H1 (cell line): ENCODE results near the gene NOL4L. TPM values are rescaled to one million over a fixed set of nuclear protein-coding genes. Genes with fewer than 3 reads are reported as not detected.
A peak's percentile ranks its signal among the peaks of the same experiment; 100 is the strongest.

Source experiments
- CTCF ChIA-PET: fragments of 300-600 bp; sonication (Branson Sonifier 250); formaldehyde crosslinking; loops from one replicate; lab custom pipeline; 2021; ENCODE audit not compliant: partially characterized antibody; lab: Charles Lee
- POLR2A ChIA-PET: fragments of 300-600 bp; sonication (Branson Sonifier 250); formaldehyde crosslinking; loops from one replicate; lab custom pipeline; 2021; ENCODE audit warnings: inconsistent platforms; ENCODE audit not compliant: partially characterized antibody; lab: Charles Lee
- DNase-seq, 2 experiments: peaks; one replicate each; pipeline versions ENCODE4 v3.0.0 to v3.0.0-alpha.2; 2010 to 2022; ENCODE audit warnings: low spot score in 2 of 2, low read depth in 1 of 2, mixed read lengths in 1 of 2
- FAIRE-seq: peaks from 2 replicates; lab custom pipeline; 2011; peaks lifted over from hg19 to GRCh38; lab: Jason Lieb, UNC
- H2AFZ ChIP-seq: 2 replicates; pipeline ENCODE4 v1.8.1; 2012; ENCODE audit warnings: low read length, inconsistent platforms
- H2AK5ac ChIP-seq: 2 replicates; pipeline ENCODE4 v1.6.1; 2013; ENCODE audit warnings: low read depth, low read length
- H2BK120ac ChIP-seq: replicated peaks from 2 replicates; pipeline ENCODE3; 2013; ENCODE audit warnings: low read depth, low read length, inconsistent platforms
- H2BK12ac ChIP-seq: 2 replicates; pipeline ENCODE4 v1.6.1; 2013; ENCODE audit warnings: low read depth, low read length
- H2BK15ac ChIP-seq: 2 replicates; pipeline ENCODE4 v1.6.1; 2013; ENCODE audit warnings: low read length
- H2BK20ac ChIP-seq: 2 replicates; pipeline ENCODE4 v1.6.1; 2013; ENCODE audit warnings: low read length
- H2BK5ac ChIP-seq: 2 replicates; pipeline ENCODE4 v1.6.1; 2013; ENCODE audit warnings: low read depth, low read length
- H3K14ac ChIP-seq: 2 replicates; pipeline ENCODE4 v1.6.1; 2013; ENCODE audit warnings: inconsistent platforms; ENCODE audit not compliant: insufficient read length
- H3K18ac ChIP-seq: 2 replicates; pipeline ENCODE4 v1.6.1; 2013; ENCODE audit warnings: low read length; ENCODE audit errors: extremely low read depth
- H3K23ac ChIP-seq: 2 replicates; pipeline ENCODE4 v1.6.1; 2013; ENCODE audit warnings: inconsistent platforms; ENCODE audit not compliant: insufficient read length
- H3K23me2 ChIP-seq: 2 replicates; pipeline ENCODE4 v1.6.1; 2013; ENCODE audit warnings: low read depth, low read length
- H3K27ac ChIP-seq: 2 replicates; pipeline ENCODE4 v1.6.1; 2011; ENCODE audit warnings: low read depth, low read length, inconsistent platforms
- H3K27me3 ChIP-seq, 4 experiments: replicated peaks in 1 of 4; 1 replicate in 1 of 4; 2 replicates in 3 of 4; pipeline versions ENCODE4 v1.6.1 to v1.8.1; 2011 to 2013; ENCODE audit warnings: low read length in 3 of 4, mild to moderate bottlenecking in 3 of 4, inconsistent platforms in 2 of 4, mixed read lengths in 2 of 4, moderate library complexity in 1 of 4; ENCODE audit not compliant: control insufficient read depth in 3 of 4, insufficient read depth in 3 of 4; ENCODE audit errors: extremely low read depth in 1 of 4
- H3K36me3 ChIP-seq, 4 experiments: 2 replicates each; pipeline versions ENCODE4 v1.6.1 to v1.8.1; 2011 to 2013; ENCODE audit warnings: mild to moderate bottlenecking in 4 of 4, low read length in 3 of 4, moderate library complexity in 2 of 4, control low read depth in 1 of 4, inconsistent platforms in 1 of 4; ENCODE audit not compliant: insufficient read depth in 4 of 4, control insufficient read depth in 2 of 4
- H3K4ac ChIP-seq: replicated peaks from 2 replicates; pipeline ENCODE3; 2013; ENCODE audit warnings: low read length, low read depth, mixed read lengths, inconsistent platforms; ENCODE audit not compliant: insufficient read length
- H3K4me1 ChIP-seq, 4 experiments: replicated peaks in 1 of 4; 1 replicate in 1 of 4; 2 replicates in 3 of 4; pipeline versions ENCODE4 v1.6.1 to v1.8.1; 2011 to 2013; ENCODE audit warnings: low read length in 3 of 4, inconsistent platforms in 2 of 4, mixed read lengths in 1 of 4; ENCODE audit not compliant: insufficient read depth in 4 of 4, control insufficient read depth in 3 of 4
- H3K4me2 ChIP-seq, 2 experiments: 2 replicates each; pipeline versions ENCODE4 v1.6.1 to v1.8.1; 2011 to 2013; ENCODE audit warnings: low read depth in 2 of 2, low read length in 2 of 2, control low read depth in 1 of 2, inconsistent platforms in 1 of 2, mild to moderate bottlenecking in 1 of 2; ENCODE audit not compliant: insufficient read depth in 1 of 2
- H3K4me3 ChIP-seq, 4 experiments: fragments of 200-600, 300-600 bp in 1 of 4; sonication (generic), shearing (Covaris generic), sonication (Bioruptor Twin) in 1 of 4; 2 replicates each; pipeline versions ENCODE4 v1.5.1 to v1.8.1; 2011 to 2016; ENCODE audit warnings: low read length in 4 of 4, low read depth in 3 of 4, control low read depth in 2 of 4, inconsistent platforms in 2 of 4, mild to moderate bottlenecking in 2 of 4, mixed read lengths in 1 of 4, moderate library complexity in 1 of 4; ENCODE audit not compliant: insufficient read depth in 2 of 4; ENCODE audit errors: extremely low read depth in 1 of 4
- H3K56ac ChIP-seq: replicated peaks from 2 replicates; pipeline ENCODE3; 2013; ENCODE audit warnings: low read depth, mild to moderate bottlenecking, mixed read lengths, low read length, inconsistent platforms; ENCODE audit not compliant: insufficient read length
- H3K79me1 ChIP-seq: 2 replicates; pipeline ENCODE4 v1.6.1; 2013; ENCODE audit warnings: low read depth, low read length, control low read depth
- H3K79me2 ChIP-seq, 2 experiments: 2 replicates each; pipeline versions ENCODE4 v1.6.1 to v1.8.1; 2012 to 2013; ENCODE audit warnings: low read length in 2 of 2, mild to moderate bottlenecking in 2 of 2, inconsistent platforms in 1 of 2; ENCODE audit not compliant: insufficient read depth in 2 of 2, control insufficient read depth in 1 of 2
- H3K9ac ChIP-seq, 4 experiments: replicated peaks in 1 of 4; 1 replicate in 1 of 4; 2 replicates in 3 of 4; pipeline versions ENCODE4 v1.6.1 to v1.8.1; 2011 to 2013; ENCODE audit warnings: low read depth in 3 of 4, low read length in 3 of 4, control low read depth in 2 of 4, mild to moderate bottlenecking in 2 of 4, moderate library complexity in 2 of 4, inconsistent platforms in 1 of 4; ENCODE audit errors: extremely low read depth in 1 of 4
- H3K9me3 ChIP-seq, 2 experiments: 2 replicates each; pipeline versions ENCODE4 v1.6.1 to v1.8.1; 2012 to 2013; ENCODE audit warnings: mild to moderate bottlenecking in 2 of 2, moderate library complexity in 2 of 2, control low read depth in 1 of 2, inconsistent platforms in 1 of 2, low read depth in 1 of 2, low read length in 1 of 2, mixed read lengths in 1 of 2; ENCODE audit not compliant: insufficient read depth in 2 of 2
- H4K20me1 ChIP-seq, 2 experiments: replicated peaks in 1 of 2; 2 replicates each; pipeline versions ENCODE3 to v1.8.1; 2011 to 2013; ENCODE audit warnings: inconsistent platforms in 2 of 2, low read length in 2 of 2, mild to moderate bottlenecking in 1 of 2; ENCODE audit not compliant: insufficient read depth in 2 of 2, control insufficient read depth in 1 of 2
- H4K5ac ChIP-seq: 2 replicates; pipeline ENCODE4 v1.6.1; 2013; ENCODE audit warnings: low read length, low read depth, mixed read lengths, inconsistent platforms; ENCODE audit not compliant: insufficient read length
- H4K8ac ChIP-seq: 2 replicates; pipeline ENCODE4 v1.8.0; 2013; ENCODE audit warnings: mild to moderate bottlenecking, moderate library complexity, low read length, inconsistent platforms; ENCODE audit not compliant: insufficient read depth; ENCODE audit errors: extremely low read depth
- H4K91ac ChIP-seq: replicated peaks from 2 replicates; pipeline ENCODE3; 2013; ENCODE audit warnings: low read length, mixed read lengths, inconsistent platforms; ENCODE audit not compliant: insufficient read length
- EGR1 ChIP-seq: IDR thresholded peaks from 2 replicates; pipeline ENCODE4 v1.6.1; 2011; ENCODE audit warnings: low read depth, low read length, borderline replicate concordance
- NRF1 ChIP-seq: IDR thresholded peaks from 2 replicates; pipeline ENCODE4 v1.6.1; 2011; ENCODE audit warnings: mild to moderate bottlenecking, low read depth, low read length, improper control_type of control experiment
- POLR2AphosphoS5 ChIP-seq: IDR thresholded peaks from 2 replicates; pipeline ENCODE4 v1.6.1; 2011; ENCODE audit warnings: low read depth, low read length
- POU5F1 ChIP-seq: IDR thresholded peaks from 2 replicates; pipeline ENCODE4 v1.6.1; 2011; ENCODE audit warnings: low read depth, mild to moderate bottlenecking, low read length, moderate library complexity
- SAP30 ChIP-seq: fragments of 300-600 bp; sonication (generic); IDR thresholded peaks from 2 replicates; pipeline ENCODE4 v1.7.1; 2012; ENCODE audit warnings: low read length, moderate library complexity, mild to moderate bottlenecking, inconsistent platforms; ENCODE audit not compliant: insufficient read depth, insufficient replicate concordance
- SIN3A ChIP-seq, 2 experiments: IDR thresholded peaks in 1 of 2; conservative IDR thresholded peaks in 1 of 2; 2 replicates each; pipeline ENCODE4 v1.6.1; 2011 to 2012; ENCODE audit warnings: low read length in 2 of 2, improper control_type of control experiment in 1 of 2, low read depth in 1 of 2, mild to moderate bottlenecking in 1 of 2
- SIRT6 ChIP-seq: IDR thresholded peaks from one replicate; pipeline ENCODE4 v1.7.1; 2012; ENCODE audit warnings: low read length, inconsistent platforms
- SRF ChIP-seq: IDR thresholded peaks from 2 replicates; pipeline ENCODE4 v1.6.1; 2011; ENCODE audit warnings: mild to moderate bottlenecking, low read depth, low read length, moderate library complexity
- TAF1 ChIP-seq: IDR thresholded peaks from 2 replicates; pipeline ENCODE4 v1.6.1; 2011; ENCODE audit warnings: mild to moderate bottlenecking, low read depth, low read length
- TCF12 ChIP-seq: IDR thresholded peaks from 2 replicates; pipeline ENCODE4 v1.6.1; 2011; ENCODE audit warnings: low read depth, mild to moderate bottlenecking, low read length
- WGBS, 2 experiments: shearing (Covaris generic) in 1 of 2; methylation state at CpG; one replicate each; pipeline versions ENCODE4 v1.1.6 to v1.1.7; 2013 to 2015; ENCODE audit warnings: low lambda C conversion rate in 2 of 2, mixed read lengths in 2 of 2, inconsistent platforms in 1 of 2, low coverage in 1 of 2, missing lambda C conversion rate in 1 of 2; ENCODE audit not compliant: insufficient replicate concordance in 2 of 2, insufficient coverage in 1 of 2, insufficient read length in 1 of 2; ENCODE audit errors: extremely low coverage in 1 of 2, missing lambda C conversion rate in 1 of 2; 5-methylcytosine and 5-hydroxymethylcytosine counted together
- polyA plus RNA-seq, 7 experiments: library from polyadenylated mRNA; depleted of rRNA in 3 of 7; stranded (reverse) in 5 of 7; unstranded in 2 of 7; fragments of >200 nt in 5 of 7; fragments of 200-250 nt in 2 of 7; gene quantifications; 1 replicate in 5 of 7; 2 replicates in 1 of 7; 4 replicates in 1 of 7; pipeline versions ENCODE4 v1.2.1 to v1.2.3, GENCODE V29; 2011 to 2013; ENCODE audit warnings: missing spikeins in 2 of 7, mixed read lengths in 2 of 7
- total RNA-seq: library from RNA; stranded (reverse); fragmentation: NEBNext Ultra II Directional; extraction: Animal tissue kit (Norgen Biotek cat#: 25700); gene quantifications from 2 replicates; pipeline ENCODE4 v1.2.1, GENCODE V29; 2021
- TF ChIP-seq, protein P1 (sequence below): IDR thresholded peaks from 2 replicates; pipeline ENCODE4 v1.6.1; 2012; ENCODE audit warnings: low read length, inconsistent platforms
- TF ChIP-seq, protein P2 (sequence below): IDR thresholded peaks from 2 replicates; pipeline ENCODE4 v1.6.1; 2011; ENCODE audit warnings: low read length, improper control_type of control experiment

Gene NOL4L
- total and polyA plus RNA-seq, 2 of the 8 experiments (the other 6 are each of a cell fraction or from before 2014, with no cell fraction given), result 15.3 to 23.7 TPM

DNA sequence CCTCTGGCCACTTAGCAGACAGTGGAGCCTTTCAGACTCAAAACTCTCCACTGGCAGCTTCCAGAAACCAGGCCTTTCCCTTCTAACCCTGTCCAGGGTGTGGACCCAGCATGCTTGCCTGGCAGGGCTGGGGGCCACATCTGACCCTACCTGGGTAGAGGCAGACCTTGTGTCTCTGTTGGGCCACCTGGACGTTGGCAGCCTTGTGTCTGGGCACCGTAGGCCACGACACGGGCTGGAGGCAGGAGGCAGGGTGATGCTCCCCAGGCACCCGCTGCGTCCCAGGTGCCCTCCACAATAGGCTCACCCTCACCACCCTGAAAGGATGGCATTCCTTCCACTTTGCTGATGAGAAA is 67.6 kb downstream of the NOL4L start:
- Histone ChIP-seq H3K36me3 (no peaks in the 10 kb centered on the region), H3K27ac (no peak overlapping the region), H3K56ac (no peak overlapping the region), H2AK5ac (no peak overlapping the region), H3K4me2 (no peak overlapping the region), H3K23ac (no peak overlapping the region), H3K4me1 (peaks cover 0 to 9% (median under 1%) of the 10 kb centered on the region in 4 experiments; a peak in 4 of 7 replicates), H2BK15ac (peak overlapping the region; percentile 67; the same call in 1 of the 2 replicates), H4K8ac (no peak overlapping the region; the same call in 1 of the 2 replicates), H2BK12ac (no peak overlapping the region), H3K14ac (no peak overlapping the region), H3K79me1 (no peaks in the 10 kb centered on the region), H3K18ac (no peak overlapping the region), H4K5ac (no peak overlapping the region), H3K27me3 (0 out of 7 replicates have a peak, but pooled peaks cover 0 to under 1% (median 0%) of the 10 kb centered on the region in 4 experiments), H3K9ac (no peak overlapping the region), H3K4ac (no peak overlapping the region), H3K4me3 (no peak overlapping the region), H4K91ac (no peak overlapping the region), H3K9me3 (no peaks in the 10 kb centered on the region), H4K20me1 (no peaks in the 10 kb centered on the region), H2BK20ac (no peak overlapping the region), H3K79me2 (no peaks in the 10 kb centered on the region), H2BK5ac (no peak overlapping the region), H2BK120ac (no peak overlapping the region), H2AFZ (no peak overlapping the region), H3K23me2 (no peaks in the 10 kb centered on the region)
- no peak for DNase-seq
- no peak for FAIRE-seq
- 70% methylated on average over 6 of the region's 6 CpGs; no CpG with 5 or more reads in 1 of the 2 experiments for WGBS, 2 experiments
- ChIA-PET CTCF (interaction anchor here (0.7 to 11.7 kb wide), 4 partner anchors 11 to 131 kb away, joined by 3 to 246 read pairs (median 4); no protein-coding TSS in a partner anchor), POLR2A (no interaction called here)
- TF ChIP-seq POLR2AphosphoS5 (no peak), SRF (no peak), SIN3A (conservative IDR thresholded peaks at IDR 0.05 in 1 of 2, IDR thresholded peaks at IDR 0.05 in 1 of 2; ENCODE audit: low read depth in 1 of 2, low read length in 2 of 2) (no peak), EGR1 (no peak), SAP30 (no peak), POU5F1 (no peak), TAF1 (no peak), TCF12 (no peak), SIRT6 (no peak), NRF1 (no peak)
- TF ChIP-seq, protein P1, sequence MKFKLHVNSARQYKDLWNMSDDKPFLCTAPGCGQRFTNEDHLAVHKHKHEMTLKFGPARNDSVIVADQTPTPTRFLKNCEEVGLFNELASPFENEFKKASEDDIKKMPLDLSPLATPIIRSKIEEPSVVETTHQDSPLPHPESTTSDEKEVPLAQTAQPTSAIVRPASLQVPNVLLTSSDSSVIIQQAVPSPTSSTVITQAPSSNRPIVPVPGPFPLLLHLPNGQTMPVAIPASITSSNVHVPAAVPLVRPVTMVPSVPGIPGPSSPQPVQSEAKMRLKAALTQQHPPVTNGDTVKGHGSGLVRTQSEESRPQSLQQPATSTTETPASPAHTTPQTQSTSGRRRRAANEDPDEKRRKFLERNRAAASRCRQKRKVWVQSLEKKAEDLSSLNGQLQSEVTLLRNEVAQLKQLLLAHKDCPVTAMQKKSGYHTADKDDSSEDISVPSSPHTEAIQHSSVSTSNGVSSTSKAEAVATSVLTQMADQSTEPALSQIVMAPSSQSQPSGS, result no peak
- TF ChIP-seq, protein P2, sequence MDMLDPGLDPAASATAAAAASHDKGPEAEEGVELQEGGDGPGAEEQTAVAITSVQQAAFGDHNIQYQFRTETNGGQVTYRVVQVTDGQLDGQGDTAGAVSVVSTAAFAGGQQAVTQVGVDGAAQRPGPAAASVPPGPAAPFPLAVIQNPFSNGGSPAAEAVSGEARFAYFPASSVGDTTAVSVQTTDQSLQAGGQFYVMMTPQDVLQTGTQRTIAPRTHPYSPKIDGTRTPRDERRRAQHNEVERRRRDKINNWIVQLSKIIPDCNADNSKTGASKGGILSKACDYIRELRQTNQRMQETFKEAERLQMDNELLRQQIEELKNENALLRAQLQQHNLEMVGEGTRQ, result no peak
